Mesenchymal stem cell (in vitro differentiated cells and primary cell): ENCODE results near the gene FRMPD4.

Experiments
- DNase-seq: peaks from one replicate; pipeline ENCODE4 v3.0.0-alpha.2; 2013
- H2AFZ ChIP-seq: one replicate; pipeline ENCODE4 v1.6.1; 2013; ENCODE audit warnings: low read depth, mild to moderate bottlenecking, control low read depth, inconsistent platforms, low read length, moderate library complexity
- H2AK5ac ChIP-seq: 2 replicates; pipeline ENCODE4 v1.6.1; 2013; ENCODE audit warnings: low read length, moderate library complexity, mild to moderate bottlenecking, inconsistent platforms; ENCODE audit not compliant: severe bottlenecking
- H2BK120ac ChIP-seq: one replicate; pipeline ENCODE4 v1.6.1; 2013; ENCODE audit warnings: low read depth, mild to moderate bottlenecking, inconsistent platforms, low read length, moderate library complexity
- H2BK12ac ChIP-seq, 2 experiments: one replicate each; pipeline ENCODE4 v1.6.1; 2013; ENCODE audit warnings: inconsistent platforms in 2 of 2, low read length in 2 of 2, mild to moderate bottlenecking in 2 of 2, moderate library complexity in 2 of 2, control low read depth in 1 of 2
- H2BK15ac ChIP-seq: one replicate; pipeline ENCODE4 v1.6.1; 2013; ENCODE audit warnings: mild to moderate bottlenecking, low read depth, inconsistent platforms; ENCODE audit not compliant: poor library complexity, severe bottlenecking
- H2BK5ac ChIP-seq: 2 replicates; pipeline ENCODE4 v1.6.1; 2013; ENCODE audit warnings: low read depth, mild to moderate bottlenecking, low read length, control low read depth, inconsistent platforms; ENCODE audit not compliant: poor library complexity, severe bottlenecking
- H3K14ac ChIP-seq, 2 experiments: one replicate each; pipeline ENCODE4 v1.6.1; 2013; ENCODE audit warnings: inconsistent platforms in 2 of 2, low read length in 2 of 2, control low read depth in 1 of 2, mild to moderate bottlenecking in 1 of 2, moderate library complexity in 1 of 2
- H3K18ac ChIP-seq, 2 experiments: one replicate each; pipeline ENCODE4 v1.6.1; 2013; ENCODE audit warnings: inconsistent platforms in 2 of 2, low read length in 2 of 2, control low read depth in 1 of 2, low read depth in 1 of 2, mild to moderate bottlenecking in 1 of 2
- H3K23ac ChIP-seq, 2 experiments: one replicate each; pipeline ENCODE4 v1.6.1; 2013; ENCODE audit warnings: inconsistent platforms in 2 of 2, low read length in 2 of 2, mild to moderate bottlenecking in 2 of 2, moderate library complexity in 2 of 2, control low read depth in 1 of 2
- H3K27ac ChIP-seq: 2 replicates; pipeline ENCODE4 v1.5.1; 2013; ENCODE audit warnings: mild to moderate bottlenecking, moderate library complexity, low read length, control low read depth, inconsistent platforms; ENCODE audit not compliant: poor library complexity, severe bottlenecking
- H3K27me3 ChIP-seq, 2 experiments: 2 replicates each; pipeline versions ENCODE4 v1.6.1 to v1.7.0; 2013; ENCODE audit warnings: low read length in 2 of 2, mild to moderate bottlenecking in 2 of 2, moderate library complexity in 2 of 2, control low read depth in 1 of 2, inconsistent platforms in 1 of 2; ENCODE audit not compliant: control insufficient read depth in 1 of 2, insufficient read depth in 1 of 2
- H3K36me3 ChIP-seq, 2 experiments: 2 replicates each; pipeline versions ENCODE4 v1.6.1 to v1.7.0; 2013; ENCODE audit warnings: low read length in 2 of 2, control low read depth in 1 of 2, inconsistent platforms in 1 of 2, low read depth in 1 of 2, mild to moderate bottlenecking in 1 of 2; ENCODE audit not compliant: insufficient read depth in 2 of 2, control insufficient read depth in 1 of 2
- H3K4ac ChIP-seq, 2 experiments: one replicate each; pipeline ENCODE4 v1.6.1; 2013; ENCODE audit warnings: inconsistent platforms in 2 of 2, low read length in 2 of 2, mild to moderate bottlenecking in 2 of 2, moderate library complexity in 2 of 2, control low read depth in 1 of 2, low read depth in 1 of 2
- H3K4me1 ChIP-seq: 2 replicates; pipeline ENCODE4 v1.6.1; 2013; ENCODE audit warnings: low read depth, low read length, control low read depth; ENCODE audit not compliant: control insufficient read depth, insufficient read depth
- H3K4me2 ChIP-seq: 2 replicates; pipeline ENCODE4 v1.6.1; 2013; ENCODE audit warnings: low read length, mild to moderate bottlenecking, inconsistent platforms; ENCODE audit not compliant: poor library complexity, severe bottlenecking
- H3K4me3 ChIP-seq, 2 experiments: 2 replicates each; pipeline versions ENCODE4 v1.5.1 to v1.7.0; 2013; ENCODE audit warnings: low read length in 2 of 2, mild to moderate bottlenecking in 2 of 2, control low read depth in 1 of 2, low read depth in 1 of 2; ENCODE audit not compliant: insufficient read depth in 1 of 2
- H3K79me1 ChIP-seq: replicated peaks from 2 replicates; pipeline ENCODE4 v1.6.1; 2013; ENCODE audit warnings: mild to moderate bottlenecking, control low read depth, low read length, inconsistent platforms; ENCODE audit not compliant: poor library complexity, severe bottlenecking
- H3K9ac ChIP-seq: 2 replicates; pipeline ENCODE4 v1.7.0; 2013; ENCODE audit warnings: mild to moderate bottlenecking, low read length, moderate library complexity
- H3K9me3 ChIP-seq: 2 replicates; pipeline ENCODE4 v1.7.0; 2013; ENCODE audit warnings: mild to moderate bottlenecking, low read length; ENCODE audit not compliant: control insufficient read depth
- H4K8ac ChIP-seq: one replicate; pipeline ENCODE4 v1.6.1; 2013; ENCODE audit warnings: inconsistent platforms, mild to moderate bottlenecking, low read length, moderate library complexity
- H4K91ac ChIP-seq: one replicate; pipeline ENCODE4 v1.6.1; 2013; ENCODE audit warnings: mild to moderate bottlenecking, low read length, inconsistent platforms
- WGBS: methylation state at CpG from one replicate; pipeline ENCODE4 v1.1.7; 2013; ENCODE audit warnings: mixed read lengths; 5-methylcytosine and 5-hydroxymethylcytosine counted together

Gene FRMPD4

GRCh38 chrX:12452268-12452667 lies 314.0 kb downstream of the FRMPD4 start:
- no peaks in the 10 kb centered on the region for H3K36me3 ChIP-seq
- H3K79me1 ChIP-seq, result no peaks in the 10 kb centered on the region
- DNase-seq, result no peak
- no peak overlapping the region for H3K4me2 ChIP-seq
- H3K27me3 ChIP-seq, result no peaks in the 10 kb centered on the region
- no peak overlapping the region for H3K18ac ChIP-seq
- H3K23ac ChIP-seq, result no peak overlapping the region
- H4K91ac ChIP-seq, result no peak overlapping the region
- H2BK5ac ChIP-seq, result no peak overlapping the region
- H3K4me1 ChIP-seq, result no peaks in the 10 kb centered on the region
- no peak overlapping the region for H2BK12ac ChIP-seq
- 53% methylated on average over 1 of the region's 2 CpGs for WGBS
- no peak overlapping the region for H3K27ac ChIP-seq
- H3K9ac ChIP-seq, result no peak overlapping the region
- H2BK120ac ChIP-seq, result no peak overlapping the region
- H2BK15ac ChIP-seq, result no peak overlapping the region
- H3K14ac ChIP-seq, result no peak overlapping the region
- no peak overlapping the region for H4K8ac ChIP-seq
- no peak overlapping the region for H2AK5ac ChIP-seq
- H3K9me3 ChIP-seq, result no peaks in the 10 kb centered on the region
- H3K4ac ChIP-seq, result no peak overlapping the region
- H3K4me3 ChIP-seq, result no peak overlapping the region
- H2AFZ ChIP-seq, result no peak overlapping the region

- H3K9ac ChIP-seq, result no peak overlapping the region
- H2BK120ac ChIP-seq, result no peak overlapping the region
- whole genome bisulfite sequencing, result no CpG with 5 or more reads among the region's 2 CpGs
- H3K4ac ChIP-seq, result no peak overlapping the region
- H3K4me3 ChIP-seq, result no peak overlapping the region
- no peak overlapping the region for H2BK12ac ChIP-seq
- no peaks in the 10 kb centered on the region for H3K4me1 ChIP-seq
- H3K36me3 ChIP-seq, result no peaks in the 10 kb centered on the region
- no peak overlapping the region for H3K4me2 ChIP-seq
- H3K9me3 ChIP-seq, result peaks cover 5% of the 10 kb centered on the region
- DNase-seq, result no peak
- no peak overlapping the region for H2AFZ ChIP-seq
- H2BK15ac ChIP-seq, result no peak overlapping the region
- H3K14ac ChIP-seq, result no peak overlapping the region
- H3K18ac ChIP-seq, result no peak overlapping the region
- no peaks in the 10 kb centered on the region for H3K79me1 ChIP-seq
- H4K91ac ChIP-seq, result no peak overlapping the region
- H3K23ac ChIP-seq, result no peak overlapping the region
- H4K8ac ChIP-seq, result no peak overlapping the region
- no peak overlapping the region for H3K27ac ChIP-seq
- H2AK5ac ChIP-seq, result no peak overlapping the region
- H2BK5ac ChIP-seq, result no peak overlapping the region
- no peaks in the 10 kb centered on the region for H3K27me3 ChIP-seq
Observed at GRCh38 chrX:12460929-12461328, 322.7 kb downstream of the FRMPD4 start.

GRCh38 chrX:12463052-12463451 lies 324.8 kb downstream of the FRMPD4 start:
- H3K4ac ChIP-seq, result no peak overlapping the region
- peaks cover 5% of the 10 kb centered on the region for H3K9me3 ChIP-seq
- H2BK15ac ChIP-seq, result no peak overlapping the region
- H4K8ac ChIP-seq, result no peak overlapping the region
- no peak overlapping the region for H2AFZ ChIP-seq
- whole genome bisulfite sequencing, result no CpG with 5 or more reads among the region's 2 CpGs
- no peaks in the 10 kb centered on the region for H3K27me3 ChIP-seq
- no peak overlapping the region for H2AK5ac ChIP-seq
- H2BK12ac ChIP-seq, result no peak overlapping the region
- DNase-seq, result no peak
- H3K27ac ChIP-seq, result no peak overlapping the region
- H3K18ac ChIP-seq, result no peak overlapping the region
- H3K14ac ChIP-seq, result no peak overlapping the region
- H3K79me1 ChIP-seq, result no peaks in the 10 kb centered on the region
- H2BK5ac ChIP-seq, result no peak overlapping the region
- H4K91ac ChIP-seq, result no peak overlapping the region
- H3K23ac ChIP-seq, result no peak overlapping the region
- H3K4me2 ChIP-seq, result no peak overlapping the region
- no peak overlapping the region for H3K9ac ChIP-seq
- no peak overlapping the region for H2BK120ac ChIP-seq
- no peaks in the 10 kb centered on the region for H3K4me1 ChIP-seq
- H3K36me3 ChIP-seq, result no peaks in the 10 kb centered on the region
- H3K4me3 ChIP-seq, result no peak overlapping the region

GRCh38 chrX:12463873-12464272 lies 325.6 kb downstream of the FRMPD4 start:
- Histone ChIP-seq H3K4ac (no peak overlapping the region), H3K23ac (no peak overlapping the region), H3K4me1 (no peaks in the 10 kb centered on the region), H4K8ac (no peak overlapping the region), H3K9me3 (no peaks in the 10 kb centered on the region), H2BK5ac (no peak overlapping the region), H2BK15ac (no peak overlapping the region), H3K14ac (no peak overlapping the region), H3K18ac (no peak overlapping the region), H3K9ac (no peak overlapping the region), H2AK5ac (no peak overlapping the region), H3K36me3 (no peaks in the 10 kb centered on the region), H2BK120ac (no peak overlapping the region), H3K79me1 (no peaks in the 10 kb centered on the region), H3K4me2 (no peak overlapping the region), H3K27me3 (no peaks in the 10 kb centered on the region), H2AFZ (no peak overlapping the region), H4K91ac (no peak overlapping the region), H3K4me3 (no peak overlapping the region), H3K27ac (no peak overlapping the region), H2BK12ac (no peak overlapping the region)
- 60% methylated on average over 2 of the region's 2 CpGs for WGBS
- no peak for DNase-seq
